ENCODE data around the gene CA4.
"Not testable (repeated sequence)": the region's sequence is repeated elsewhere in the genome, so short reads cannot be mapped to it uniquely, and the experiment has no call there.

GRCh38 chr17:60119162-60119561 is 30.6 kb upstream of the CA4 start:
- not testable (repeated sequence) for TF ChIP-seq EZH2 (IDR thresholded peaks at IDR 0.05; ENCODE audit: borderline replicate concordance, insufficient read depth, low read length, poor library complexity, severe bottlenecking); CTCF (IDR thresholded peaks at IDR 0.05; ENCODE audit: poor library complexity, severe bottlenecking); TAF1 (IDR thresholded peaks at IDR 0.05; ENCODE audit: low read depth)
